ENCODE data around the gene REEP6. TPM values are rescaled to one million over a fixed set of nuclear protein-coding genes. Genes with fewer than 3 reads are reported as not detected.
A peak's percentile ranks its signal among the peaks of the same experiment; 100 is the strongest.

Gene REEP6
- total RNA-seq, 3 donors from 2014 or later (not counting 1 experiment from before 2014, with no cell fraction given) = 3.9 to 5.0 (median 4.3) TPM

- H3K9me3 ChIP-seq (ENCODE audit: control insufficient read depth, insufficient read depth, low read length) = peaks cover 9% of the 10 kb centered on the region
- Mint-ChIP-seq H3K4me1 (peaks cover 10 to 20% of the 10 kb centered on the region in 2 donors), H3K9me3 (no peaks in the 10 kb centered on the region), H3K36me3 (no peaks in the 10 kb centered on the region), H3K27ac (peak overlapping the region in 1 of 2 donors; percentile 36), H3K27me3 (ENCODE audit: low read depth in 2 of 2) (peaks cover 15 to 33% of the 10 kb centered on the region in 2 donors), H3K4me3 (no peak overlapping the region)
- no peak for TF ChIP-seq CTCF (IDR thresholded peaks at IDR 0.05)
- WGBS (ENCODE audit: insufficient coverage) = 91% methylated on average over 45 of the region's 45 CpGs
- no peak overlapping the region for H3K4me3 ChIP-seq (ENCODE audit: low read length)
- no peaks in the 10 kb centered on the region for H3K36me3 ChIP-seq (ENCODE audit: control insufficient read depth, insufficient read depth, low read length)
- H3K4me1 ChIP-seq (ENCODE audit: control insufficient read depth, insufficient read depth, low read length) = peaks cover 27% of the 10 kb centered on the region
- H3K27ac ChIP-seq (ENCODE audit: low read length) = no peak overlapping the region
- no peak for DNase-seq
- intact Hi-C loops (cut with micrococcal nuclease) = no loop called here
- H3K27me3 ChIP-seq (ENCODE audit: control insufficient read depth, insufficient read depth, low read length) = peaks cover 11% of the 10 kb centered on the region
- no peak for ATAC-seq
These were observed 15.3 kb downstream of the REEP6 start for GRCh38 chr19:1505991-1506881.

GRCh38 chr19:1507192-1507660 lies 16.2 kb downstream of the REEP6 start:
- Histone ChIP-seq H3K9me3 (ENCODE audit: control insufficient read depth, insufficient read depth, low read length) (peaks cover 9% of the 10 kb centered on the region), H3K4me3 (ENCODE audit: low read length) (no peak overlapping the region), H3K27me3 (ENCODE audit: control insufficient read depth, insufficient read depth, low read length) (peaks cover 14% of the 10 kb centered on the region), H3K4me1 (ENCODE audit: control insufficient read depth, insufficient read depth, low read length) (peaks cover 31% of the 10 kb centered on the region), H3K36me3 (ENCODE audit: control insufficient read depth, insufficient read depth, low read length) (no peaks in the 10 kb centered on the region), H3K27ac (ENCODE audit: low read length) (peak overlapping the region; percentile 41)
- H3K27me3 Mint-ChIP-seq (ENCODE audit: low read depth in 2 of 2) = peaks cover 15 to 33% of the 10 kb centered on the region in 2 donors
- H3K9me3 Mint-ChIP-seq = no peaks in the 10 kb centered on the region
- no peaks in the 10 kb centered on the region for H3K36me3 Mint-ChIP-seq
- TF ChIP-seq CTCF (IDR thresholded peaks at IDR 0.05) = no peak
- no peak overlapping the region for H3K4me3 Mint-ChIP-seq
- peak overlapping the region; percentile 83 to 94 for H3K27ac Mint-ChIP-seq
- ATAC-seq (no peak), DNase-seq (no peak)
- WGBS (ENCODE audit: insufficient coverage) = 78% methylated on average over 23 of the region's 23 CpGs
- H3K4me1 Mint-ChIP-seq = peaks cover 10 to 20% of the 10 kb centered on the region in 2 donors
- intact Hi-C loops (cut with micrococcal nuclease) = loop anchor here (1.0 kb wide), 1 partner anchor 17 kb away; the partner anchor contains the start of gene PCSK4

GRCh38 chr19:1507763-1508506 lies 17.0 kb downstream of the REEP6 start:
- 2% methylated on average over 46 of the region's 46 CpGs for WGBS (ENCODE audit: insufficient coverage)
- Histone ChIP-seq H3K36me3 (ENCODE audit: control insufficient read depth, insufficient read depth, low read length) (no peaks in the 10 kb centered on the region), H3K27me3 (ENCODE audit: control insufficient read depth, insufficient read depth, low read length) (peaks cover 15% of the 10 kb centered on the region), H3K4me3 (ENCODE audit: low read length) (peak overlapping the region; percentile 40), H3K27ac (ENCODE audit: low read length) (peak overlapping the region; percentile 41), H3K9me3 (ENCODE audit: control insufficient read depth, insufficient read depth, low read length) (peaks cover 9% of the 10 kb centered on the region), H3K4me1 (ENCODE audit: control insufficient read depth, insufficient read depth, low read length) (peaks cover 35% of the 10 kb centered on the region)
- Mint-ChIP-seq H3K27ac (peak overlapping the region; percentile 83 to 94), H3K36me3 (no peaks in the 10 kb centered on the region), H3K4me1 (peaks cover 10 to 20% of the 10 kb centered on the region in 2 donors), H3K27me3 (ENCODE audit: low read depth in 2 of 2) (peaks cover 15 to 30% of the 10 kb centered on the region in 2 donors), H3K9me3 (no peaks in the 10 kb centered on the region), H3K4me3 (peak overlapping the region; percentile 78)
- ATAC-seq = peak; percentile 90 to 95 (median 91)
- no peak for TF ChIP-seq CTCF (IDR thresholded peaks at IDR 0.05)
- intact Hi-C loops (cut with micrococcal nuclease) = loop anchor here (1.0 kb wide), 1 partner anchor 18 kb away; the partner anchor contains the start of gene PCSK4
- peak; percentile 90 to 97 for DNase-seq

All from natural killer cell (primary cell).